ENCODE results near the gene EED. TPM values are rescaled to one million over a fixed set of nuclear protein-coding genes. Genes with fewer than 3 reads are reported as not detected.

EED gene
- total RNA-seq, 2 experiments from 2014 or later = 60.4 to 61.0 TPM

GRCh38 chr11:86206337-86206695 is 38.2 kb upstream of the EED start:
- no peak overlapping the region for H3K27ac Mint-ChIP-seq
- DNase-seq = no peak
- H3K27me3 Mint-ChIP-seq (ENCODE audit: low read depth) = no peaks in the 10 kb centered on the region
- no peaks in the 10 kb centered on the region for H3K36me3 Mint-ChIP-seq (ENCODE audit: low read depth)
- H3K9me3 Mint-ChIP-seq = no peaks in the 10 kb centered on the region
- H3K4me3 Mint-ChIP-seq = no peak overlapping the region
- CTCF ChIA-PET = interaction anchor here (1.1 to 2.2 kb wide), 4 partner anchors 10 to 162 kb away, joined by 3 to 16 read pairs (median 6); no protein-coding TSS in a partner anchor
- peaks cover 17% of the 10 kb centered on the region for H3K4me1 Mint-ChIP-seq (ENCODE audit: low read depth)
- intact Hi-C loops (cut with micrococcal nuclease) = loop anchor here (10.0 kb wide), 1 partner anchor 298 kb away; no protein-coding TSS in a partner anchor

DNA sequence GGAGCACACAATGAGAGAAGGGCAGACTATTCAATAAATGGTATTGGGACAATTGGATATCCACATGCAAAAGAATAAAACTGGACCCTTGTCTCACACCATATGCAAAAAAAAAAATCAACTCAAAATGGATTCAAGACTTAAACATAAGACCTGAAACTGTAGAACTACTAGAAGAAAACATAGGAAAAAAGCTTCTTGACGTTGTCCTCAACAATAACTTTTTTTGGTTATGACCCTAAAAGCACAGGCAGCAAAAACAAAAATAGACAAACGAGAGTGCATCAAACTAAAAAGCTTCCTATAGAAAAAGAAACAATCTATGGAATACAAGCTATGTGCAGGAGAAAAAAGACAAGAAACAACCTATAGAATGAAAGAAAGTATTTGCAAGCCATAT is 37.1 kb upstream of the EED start:
- no peak for DNase-seq
- Mint-ChIP-seq H3K4me1 (ENCODE audit: low read depth) (peaks cover 25% of the 10 kb centered on the region), H3K27ac (no peak overlapping the region), H3K36me3 (ENCODE audit: low read depth) (no peaks in the 10 kb centered on the region), H3K9me3 (no peaks in the 10 kb centered on the region), H3K4me3 (no peak overlapping the region), H3K27me3 (ENCODE audit: low read depth) (no peaks in the 10 kb centered on the region)
- CTCF ChIA-PET = interaction anchor here (0.6 to 1.1 kb wide), 6 partner anchors 34 to 247 kb away, joined by 3 to 4 read pairs (median 3); no protein-coding TSS in a partner anchor
- intact Hi-C loops (cut with micrococcal nuclease) = loop anchor here (10.0 kb wide), 1 partner anchor 297 kb away; no protein-coding TSS in a partner anchor

DNA sequence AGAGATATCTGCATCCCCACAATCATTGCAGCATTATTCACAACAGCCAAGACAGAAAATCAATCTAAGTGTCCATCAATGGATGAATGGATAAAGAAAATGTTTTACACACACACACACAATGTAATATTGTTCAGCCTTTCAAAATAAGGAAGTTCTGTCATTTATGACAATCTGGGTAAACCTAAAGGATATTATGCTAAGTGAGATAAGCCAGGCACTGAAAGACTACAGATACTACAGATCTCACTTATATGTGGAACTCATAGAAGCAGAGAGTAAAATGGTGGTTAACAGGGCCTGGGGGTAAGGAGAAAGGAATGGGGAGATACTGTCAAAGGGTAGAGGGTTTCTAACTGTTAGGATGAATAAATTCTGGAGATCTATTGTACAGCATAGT is 36.0 kb upstream of the EED start:
- H3K9me3 Mint-ChIP-seq = no peaks in the 10 kb centered on the region
- no peak for DNase-seq
- H3K27me3 Mint-ChIP-seq (ENCODE audit: low read depth) = no peaks in the 10 kb centered on the region
- H3K4me1 Mint-ChIP-seq (ENCODE audit: low read depth) = peaks cover 36% of the 10 kb centered on the region
- intact Hi-C loops (cut with micrococcal nuclease) = loop anchor here (10.0 kb wide), 1 partner anchor 296 kb away; no protein-coding TSS in a partner anchor
- no peak overlapping the region for H3K4me3 Mint-ChIP-seq
- no peaks in the 10 kb centered on the region for H3K36me3 Mint-ChIP-seq (ENCODE audit: low read depth)
- CTCF ChIA-PET = no interaction called here
- H3K27ac Mint-ChIP-seq = no peak overlapping the region

DNA sequence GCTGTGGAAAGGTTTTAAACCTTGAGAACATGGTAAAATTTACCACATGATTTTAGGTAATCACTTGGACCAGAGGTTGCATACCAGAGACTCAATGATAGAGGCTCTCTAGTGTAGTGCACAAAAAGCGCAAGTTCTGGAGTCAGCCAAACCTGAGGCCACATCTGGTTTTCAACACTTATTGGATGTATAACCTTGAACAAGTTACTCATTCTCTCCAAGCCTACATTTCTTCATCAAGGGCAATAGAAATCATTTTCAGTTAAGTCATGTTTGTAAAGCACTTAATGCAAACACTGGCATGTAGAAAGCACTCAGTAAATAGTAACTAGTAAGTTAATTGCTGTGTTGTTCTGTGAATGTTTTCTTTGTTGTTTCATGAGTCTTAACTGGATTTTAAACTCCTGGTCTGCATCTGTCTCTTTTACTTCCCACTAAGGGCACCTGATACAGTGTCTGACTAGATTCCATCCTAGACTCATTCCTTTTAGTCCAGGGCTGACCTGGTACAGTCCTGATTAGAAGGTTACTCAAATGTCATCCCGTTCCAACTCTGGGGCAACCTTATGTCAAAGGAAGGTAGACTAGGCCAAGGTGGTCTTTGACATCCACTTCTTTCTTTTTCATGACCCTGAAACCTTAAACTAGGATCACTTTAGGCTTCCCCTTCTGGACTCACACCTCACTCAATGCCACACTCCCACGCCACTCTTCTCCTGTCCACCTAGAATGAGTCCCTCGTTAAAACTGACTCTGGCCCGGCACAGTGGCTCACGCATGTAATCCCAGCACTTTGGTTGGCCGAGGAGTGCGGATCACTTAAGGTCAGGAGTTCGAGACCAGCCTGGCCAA is 34.5 kb upstream of the EED start:
- no peaks in the 10 kb centered on the region for H3K27me3 Mint-ChIP-seq (ENCODE audit: low read depth)
- H3K4me3 Mint-ChIP-seq = no peak overlapping the region
- DNase-seq = no peak
- H3K27ac Mint-ChIP-seq = no peak overlapping the region
- H3K4me1 Mint-ChIP-seq (ENCODE audit: low read depth) = peaks cover 48% of the 10 kb centered on the region
- H3K9me3 Mint-ChIP-seq = peaks cover 5% of the 10 kb centered on the region
- H3K36me3 Mint-ChIP-seq (ENCODE audit: low read depth) = peaks cover 2% of the 10 kb centered on the region
- intact Hi-C loops (cut with micrococcal nuclease) = loop anchor here (10.0 kb wide), 2 partner anchors 235 to 295 kb away; no protein-coding TSS in a partner anchor
- CTCF ChIA-PET = interaction anchor here (1.0 kb wide), 1 partner anchor 14 kb away, joined by 3 read pairs; no protein-coding TSS in a partner anchor

DNA sequence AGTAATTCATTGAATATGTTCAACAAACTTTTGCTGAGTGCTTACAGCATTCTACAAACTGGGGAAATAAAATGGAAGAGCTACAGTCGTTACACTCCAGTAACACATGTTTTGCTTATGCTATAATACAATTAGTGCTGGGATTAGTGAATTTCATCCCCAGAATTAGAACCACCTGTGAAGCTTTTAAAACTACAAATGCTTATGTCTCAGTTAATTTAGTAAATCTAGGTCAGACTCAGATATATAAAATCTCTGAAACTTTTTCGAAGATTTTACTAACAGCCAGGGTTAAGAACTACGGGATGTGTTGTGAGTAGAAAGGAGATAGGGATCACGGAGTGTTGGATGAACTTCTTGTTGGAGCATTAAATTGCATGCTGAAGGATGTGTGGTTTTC is 33.7 kb upstream of the EED start:
- H3K4me3 Mint-ChIP-seq = no peak overlapping the region
- H3K9me3 Mint-ChIP-seq = peaks cover 5% of the 10 kb centered on the region

DNA sequence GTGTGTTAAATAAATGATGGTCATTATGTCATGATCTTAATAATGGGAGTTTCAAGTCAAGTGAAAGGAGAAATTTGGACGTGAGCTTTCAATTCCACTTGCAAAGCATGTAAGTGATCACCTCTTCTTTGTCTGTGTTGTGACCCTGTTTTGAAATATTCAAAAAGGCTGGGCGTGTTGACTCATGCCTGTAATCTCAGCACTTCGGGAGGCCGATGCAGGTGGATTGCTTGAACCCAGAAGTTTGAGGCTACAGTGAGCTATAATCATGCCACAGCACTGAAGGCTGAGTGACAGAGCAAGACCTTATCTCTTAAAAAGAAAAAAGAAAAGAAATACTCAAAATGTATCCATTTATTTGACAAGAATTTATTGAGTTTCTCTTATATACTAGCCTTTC is 32.9 kb upstream of the EED start:
- Mint-ChIP-seq H3K9me3 (peaks cover 5% of the 10 kb centered on the region), H3K27ac (no peak overlapping the region), H3K27me3 (ENCODE audit: low read depth) (no peaks in the 10 kb centered on the region), H3K36me3 (ENCODE audit: low read depth) (peaks cover 2% of the 10 kb centered on the region), H3K4me3 (no peak overlapping the region), H3K4me1 (ENCODE audit: low read depth) (peaks cover 62% of the 10 kb centered on the region)
- CTCF ChIA-PET = interaction anchor here (0.9 to 1.4 kb wide), 3 partner anchors 10 to 83 kb away, joined by 3 to 6 read pairs (median 3); no protein-coding TSS in a partner anchor
- no peak for DNase-seq
- intact Hi-C loops (cut with micrococcal nuclease) = loop anchor here (10.0 kb wide), 1 partner anchor 233 kb away; no protein-coding TSS in a partner anchor

More for the DNA sequence above, 33.7 kb upstream of the EED start:
- no peak for DNase-seq
- CTCF ChIA-PET = interaction anchor here (1.1 kb wide), 1 partner anchor 9 kb away, joined by 3 read pairs; no protein-coding TSS in a partner anchor
- Mint-ChIP-seq H3K27me3 (ENCODE audit: low read depth) (no peaks in the 10 kb centered on the region), H3K27ac (no peak overlapping the region), H3K4me1 (ENCODE audit: low read depth) (peaks cover 57% of the 10 kb centered on the region), H3K36me3 (ENCODE audit: low read depth) (peaks cover 2% of the 10 kb centered on the region)
- intact Hi-C loops (cut with micrococcal nuclease) = loop anchor here (10.0 kb wide), 1 partner anchor 234 kb away; no protein-coding TSS in a partner anchor

DNA sequence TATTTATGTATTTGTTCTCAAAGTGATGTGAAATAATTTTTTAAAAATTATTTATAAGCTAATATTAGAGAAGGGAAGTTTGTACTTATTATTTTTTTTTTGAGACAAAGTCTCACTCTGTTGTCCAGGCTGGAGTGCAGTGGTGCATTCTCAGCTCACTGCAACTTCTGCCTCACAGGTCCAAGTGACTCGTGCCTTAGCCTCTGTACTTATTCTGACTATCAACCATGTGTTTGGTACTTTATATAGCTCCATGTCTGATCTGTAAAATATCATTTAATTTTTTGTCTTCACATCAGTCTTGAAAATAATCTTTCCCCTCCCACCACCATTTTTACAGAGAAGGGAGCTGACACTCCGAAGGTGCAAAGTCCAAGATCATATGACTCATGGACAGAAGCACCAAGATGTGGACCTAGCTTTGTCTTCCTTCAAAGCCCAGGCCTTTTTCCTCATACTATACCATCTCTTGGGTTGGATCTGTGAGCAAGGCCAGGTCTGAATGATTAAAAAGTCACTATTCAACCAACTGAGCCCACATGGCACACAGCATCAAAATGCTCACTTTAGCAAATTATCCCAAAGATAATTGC is 32.4 kb upstream of the EED start:
- Mint-ChIP-seq H3K9me3 (peaks cover 5% of the 10 kb centered on the region), H3K27ac (no peak overlapping the region), H3K27me3 (ENCODE audit: low read depth) (no peaks in the 10 kb centered on the region), H3K36me3 (ENCODE audit: low read depth) (peaks cover 2% of the 10 kb centered on the region), H3K4me3 (no peak overlapping the region), H3K4me1 (ENCODE audit: low read depth) (peaks cover 62% of the 10 kb centered on the region)
- intact Hi-C loops (cut with micrococcal nuclease) = loop anchor here (10.0 kb wide), 1 partner anchor 233 kb away; no protein-coding TSS in a partner anchor
- CTCF ChIA-PET = interaction anchor here (0.9 to 1.4 kb wide), 2 partner anchors 18 to 82 kb away, joined by 3 to 6 read pairs; no protein-coding TSS in a partner anchor
- no peak for DNase-seq

- peaks cover 81% of the 10 kb centered on the region for H3K4me1 Mint-ChIP-seq (ENCODE audit: low read depth)
- H3K9me3 Mint-ChIP-seq = peaks cover 5% of the 10 kb centered on the region
- H3K36me3 Mint-ChIP-seq (ENCODE audit: low read depth) = peaks cover 2% of the 10 kb centered on the region
- peak; percentile 92 for DNase-seq
- H3K4me3 Mint-ChIP-seq = peak overlapping the region; percentile 0
- H3K27me3 Mint-ChIP-seq (ENCODE audit: low read depth) = no peaks in the 10 kb centered on the region
- peak overlapping the region; percentile 69 for H3K27ac Mint-ChIP-seq
- CTCF ChIA-PET = interaction anchor here (0.8 to 5.1 kb wide), 4 partner anchors 10 to 173 kb away, joined by 3 to 32 read pairs (median 6); no protein-coding TSS in a partner anchor
- intact Hi-C loops (cut with micrococcal nuclease) = loop anchor here (1.0 to 10.0 kb wide), 10 partner anchors 12 to 593 kb away; no protein-coding TSS in a partner anchor
These were observed 29.8 kb upstream of the EED start for GRCh38 chr11:86214710-86215109.

DNA sequence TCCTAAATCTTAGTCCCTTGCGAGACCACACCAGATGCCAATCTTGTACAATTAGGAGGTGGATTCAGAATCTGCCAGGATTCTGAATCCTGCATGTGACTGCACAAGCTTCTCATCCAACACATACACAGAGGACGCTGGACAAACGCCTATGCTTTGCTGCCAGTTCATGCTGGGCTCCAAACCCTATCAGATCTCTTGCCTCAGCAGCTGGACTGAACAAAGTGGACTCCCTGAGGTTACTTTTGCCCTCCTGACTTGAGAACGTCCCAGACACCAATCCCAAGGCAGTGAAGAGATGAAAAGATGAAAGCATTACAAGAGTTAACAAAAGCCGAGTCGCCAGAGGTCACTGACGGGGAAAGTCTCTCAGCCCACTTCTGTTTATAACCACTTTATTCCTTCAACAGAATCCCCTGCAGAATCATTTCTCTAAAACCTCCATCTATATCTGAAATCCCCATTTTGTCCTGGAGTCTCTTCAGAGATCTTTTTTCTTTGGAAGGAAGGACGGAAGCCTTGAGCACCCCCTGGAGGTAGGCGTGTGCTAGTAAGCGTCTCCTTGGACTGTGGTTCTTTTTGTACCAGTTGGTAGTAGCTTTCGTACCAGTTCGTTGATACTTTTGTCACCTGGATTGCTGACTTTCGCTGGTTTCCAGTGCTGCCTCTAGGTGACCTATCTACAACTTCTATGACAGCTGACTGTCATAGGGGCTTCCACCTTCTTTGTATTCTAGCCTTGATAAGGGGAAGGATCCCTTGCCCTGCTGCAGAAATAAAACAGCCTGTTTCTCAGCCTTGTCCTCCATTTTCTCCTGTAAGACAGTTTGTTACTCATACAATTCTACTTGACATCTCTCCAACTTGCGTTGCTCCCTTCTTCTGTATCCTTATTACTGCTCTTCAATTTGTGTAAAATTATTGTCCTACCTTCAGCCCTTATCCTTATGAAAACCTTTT is 26.1 kb upstream of the EED start:
- intact Hi-C loops (cut with micrococcal nuclease) = loop anchor here (1.0 to 10.0 kb wide), 15 partner anchors 10 to 589 kb away; no protein-coding TSS in a partner anchor

GRCh38 chr11:86219311-86220193 is 25.0 kb upstream of the EED start:
- peaks cover 75% of the 10 kb centered on the region for H3K4me1 Mint-ChIP-seq (ENCODE audit: low read depth)
- no peak overlapping the region for H3K4me3 Mint-ChIP-seq
- peaks cover 10% of the 10 kb centered on the region for H3K9me3 Mint-ChIP-seq
- DNase-seq = no peak
- peaks cover 3% of the 10 kb centered on the region for H3K36me3 Mint-ChIP-seq (ENCODE audit: low read depth)
- peak overlapping the region; percentile 90 for H3K27ac Mint-ChIP-seq
- CTCF ChIA-PET = interaction anchor here (0.7 to 5.1 kb wide), 10 partner anchors 8 to 333 kb away, joined by 3 to 32 read pairs (median 3); partner anchors contain the start of gene EED
- H3K27me3 Mint-ChIP-seq (ENCODE audit: low read depth) = peaks cover 3% of the 10 kb centered on the region
- intact Hi-C loops (cut with micrococcal nuclease) = loop anchor here (1.0 to 10.0 kb wide), 11 partner anchors 9 to 588 kb away; no protein-coding TSS in a partner anchor

More for the DNA sequence above, 26.1 kb upstream of the EED start:
- DNase-seq = peak; percentile 80
- CTCF ChIA-PET = interaction anchor here (0.8 to 5.1 kb wide), 11 partner anchors 9 to 330 kb away, joined by 3 to 32 read pairs (median 4); no protein-coding TSS in a partner anchor
- Mint-ChIP-seq H3K4me1 (ENCODE audit: low read depth) (peaks cover 82% of the 10 kb centered on the region), H3K9me3 (peaks cover 5% of the 10 kb centered on the region), H3K36me3 (ENCODE audit: low read depth) (peaks cover 2% of the 10 kb centered on the region), H3K4me3 (peak overlapping the region; percentile 14), H3K27me3 (ENCODE audit: low read depth) (peaks cover 3% of the 10 kb centered on the region), H3K27ac (peak overlapping the region; percentile 90)
